ENCODE results near the gene C11orf91.
"Not testable (repeated sequence)": the region's sequence is repeated elsewhere in the genome, so short reads cannot be mapped to it uniquely, and the experiment has no call there.

C11orf91 gene

GRCh38 chr11:33695051-33695566 is 5.5 kb downstream of the C11orf91 start:
- DNase-seq = no peak

- no peak for DNase-seq
These were observed 6.1 kb downstream of the C11orf91 start for GRCh38 chr11:33694346-33695050.

- DNase-seq = no peak
These were observed 8.1 kb downstream of the C11orf91 start for GRCh38 chr11:33692541-33692940.

- no peak for DNase-seq
These were observed 8.6 kb downstream of the C11orf91 start for GRCh38 chr11:33692013-33692504.

- DNase-seq = no peak
These were observed 9.4 kb downstream of the C11orf91 start for GRCh38 chr11:33691066-33691864.

- DNase-seq = no peak
These were observed 10.1 kb downstream of the C11orf91 start for GRCh38 chr11:33690290-33691065.

- DNase-seq = no peak
These were observed 11.1 kb downstream of the C11orf91 start for GRCh38 chr11:33689501-33689900.

GRCh38 chr11:33689085-33689484 is 11.5 kb downstream of the C11orf91 start:
- no peak for DNase-seq

- no peak for DNase-seq
These were observed 12.7 kb downstream of the C11orf91 start for GRCh38 chr11:33687733-33688479.

GRCh38 chr11:33685082-33685481 is 15.5 kb downstream of the C11orf91 start:
- DNase-seq = no peak

GRCh38 chr11:33684003-33684706 is 16.5 kb downstream of the C11orf91 start:
- no peak for DNase-seq

GRCh38 chr11:33682446-33682845 is 18.2 kb downstream of the C11orf91 start:
- no peak for DNase-seq

- DNase-seq = no peak
These were observed 18.6 kb downstream of the C11orf91 start for GRCh38 chr11:33682019-33682418.

- DNase-seq = not testable (repeated sequence)
These were observed 22.0 kb downstream of the C11orf91 start for GRCh38 chr11:33678616-33679015.

GRCh38 chr11:33674035-33674814 is 26.4 kb downstream of the C11orf91 start:
- DNase-seq = no peak

GRCh38 chr11:33672273-33672672 is 28.4 kb downstream of the C11orf91 start:
- no peak for DNase-seq

- DNase-seq = no peak
These were observed 30.2 kb downstream of the C11orf91 start for GRCh38 chr11:33670250-33671011.

- no peak for DNase-seq
These were observed 30.9 kb downstream of the C11orf91 start for GRCh38 chr11:33669598-33670249.

GRCh38 chr11:33668951-33669596 is 31.6 kb downstream of the C11orf91 start:
- no peak for DNase-seq

Measured in stimulated activated naive CD4-positive, alpha-beta T cell (primary cell).